GM12878 (cell line): Measurements from ENCODE around the gene STARD5.

Source experiments
- CBFB ChIP-seq: IDR thresholded peaks from 2 replicates; pipeline ENCODE4 v1.6.1; 2016; ENCODE audit warnings: antibody characterized with exemption, low read depth
- CEBPZ ChIP-seq: fragments of 150-350 bp; IDR thresholded peaks from 2 replicates; pipeline ENCODE4 v1.6.1; 2016; ENCODE audit warnings: low read depth, low read length
- CTCF ChIP-seq, 3 experiments: IDR thresholded peaks in 2 of 3; conservative IDR thresholded peaks in 1 of 3; 2 replicates each; pipeline ENCODE4 v1.5.1; 2011; ENCODE audit warnings: low read depth in 3 of 3, low read length in 3 of 3, mild to moderate bottlenecking in 3 of 3, control low read depth in 2 of 3, moderate library complexity in 2 of 3, inconsistent platforms in 1 of 3, mixed read lengths in 1 of 3; ENCODE audit not compliant: control insufficient read depth in 2 of 3, insufficient read depth in 1 of 3; ENCODE audit errors: extremely low read depth in 1 of 3
- EP300 ChIP-seq, 2 experiments: fragments of 150-350 bp in 1 of 2; IDR thresholded peaks; 2 replicates each; pipeline ENCODE4 v1.6.1; 2011 to 2012; ENCODE audit warnings: low read depth in 2 of 2, low read length in 2 of 2, borderline replicate concordance in 1 of 2, improper control_type of control experiment in 1 of 2, inconsistent platforms in 1 of 2; ENCODE audit not compliant: control insufficient read depth in 1 of 2
- EZH2 ChIP-seq: IDR thresholded peaks from 2 replicates; pipeline ENCODE4 v1.6.1; 2012; ENCODE audit warnings: low read depth, mild to moderate bottlenecking, control low read depth, inconsistent platforms, low read length, borderline replicate concordance; ENCODE audit not compliant: control insufficient read depth
- MYB ChIP-seq: fragments of 150-350 bp; IDR thresholded peaks from 2 replicates; pipeline ENCODE4 v1.6.1; 2014; ENCODE audit warnings: mild to moderate bottlenecking, low read depth, low read length, borderline replicate concordance
- MYC ChIP-seq: IDR thresholded peaks from 2 replicates; pipeline ENCODE4 v1.6.1; 2011; ENCODE audit warnings: mild to moderate bottlenecking, low read length, moderate library complexity, inconsistent platforms; ENCODE audit not compliant: insufficient read depth, insufficient replicate concordance, insufficient read length, severe bottlenecking
- RAD21 ChIP-seq: IDR thresholded peaks from 2 replicates; pipeline ENCODE4 v1.6.1; 2011; ENCODE audit warnings: mild to moderate bottlenecking, low read depth, low read length, moderate library complexity; ENCODE audit not compliant: insufficient read depth
- SIN3A ChIP-seq: IDR thresholded peaks from 2 replicates; pipeline ENCODE4 v1.6.1; 2012; ENCODE audit warnings: low read depth, low read length, improper control_type of control experiment
- USF1 ChIP-seq: IDR thresholded peaks from 2 replicates; pipeline ENCODE4 v1.6.1; 2011; ENCODE audit warnings: borderline replicate concordance, low read depth, mild to moderate bottlenecking, moderate library complexity, mixed read lengths, low read length; ENCODE audit not compliant: insufficient read depth; ENCODE audit errors: extremely low read length

GRCh38 chr15:81309647-81310450 is 14.1 kb downstream of the STARD5 start:
- TF ChIP-seq CTCF (IDR thresholded peaks at IDR 0.05 in 2 of 3, conservative IDR thresholded peaks at IDR 0.05 in 1 of 3; ENCODE audit: control insufficient read depth in 2 of 3, extremely low read depth in 1 of 3, insufficient read depth in 1 of 3, low read depth in 3 of 3, low read length in 3 of 3) (no peak), MYC (no peak), USF1 (no peak), EP300 (IDR thresholded peaks at IDR 0.05; ENCODE audit: borderline replicate concordance in 1 of 2, control insufficient read depth in 1 of 2, low read depth in 2 of 2, low read length in 2 of 2) (no peak), RAD21 (no peak), CBFB (no peak), MYB (no peak), EZH2 (no peak), CEBPZ (no peak), SIN3A (no peak)
